Stimulated activated CD8-positive, alpha-beta memory T cell treated with anti-CD3 and anti-CD28 coated beads, Interleukin-4, amount 100 ng/mL, for 1 hour (primary cell): ENCODE measurements around the gene MAP1LC3C.
"Not testable (repeated sequence)": the region's sequence is repeated elsewhere in the genome, so short reads cannot be mapped to it uniquely, and the experiment has no call there.

Experiments
- DNase-seq, 2 donors: peaks; one replicate each; pipeline ENCODE4 v3.0.0-alpha.2; 2020; ENCODE audit warnings: low read depth in 2 of 2, low spot score in 1 of 2

The MAP1LC3C gene

DNA sequence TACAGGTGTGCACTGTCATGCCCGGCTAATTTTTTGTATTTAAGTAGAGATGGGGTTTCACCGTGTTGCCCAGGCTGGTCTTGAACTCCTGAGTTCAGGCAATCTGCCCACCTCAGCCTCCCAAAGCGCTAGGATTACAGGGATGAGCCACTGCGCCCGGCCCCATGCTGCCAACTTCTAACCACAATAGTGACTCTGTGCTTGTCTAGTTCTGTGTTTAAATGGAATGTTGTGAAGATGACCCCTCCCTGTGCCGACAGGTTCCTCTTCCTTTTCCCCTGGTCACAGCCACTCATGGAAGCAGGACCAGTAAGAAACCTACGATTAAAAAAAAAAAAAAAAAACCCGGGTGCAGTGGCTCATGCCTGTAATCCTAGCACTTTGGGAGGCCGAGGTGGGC is 4.7 kb downstream of the MAP1LC3C start:
- DNase-seq, result no peak

DNA sequence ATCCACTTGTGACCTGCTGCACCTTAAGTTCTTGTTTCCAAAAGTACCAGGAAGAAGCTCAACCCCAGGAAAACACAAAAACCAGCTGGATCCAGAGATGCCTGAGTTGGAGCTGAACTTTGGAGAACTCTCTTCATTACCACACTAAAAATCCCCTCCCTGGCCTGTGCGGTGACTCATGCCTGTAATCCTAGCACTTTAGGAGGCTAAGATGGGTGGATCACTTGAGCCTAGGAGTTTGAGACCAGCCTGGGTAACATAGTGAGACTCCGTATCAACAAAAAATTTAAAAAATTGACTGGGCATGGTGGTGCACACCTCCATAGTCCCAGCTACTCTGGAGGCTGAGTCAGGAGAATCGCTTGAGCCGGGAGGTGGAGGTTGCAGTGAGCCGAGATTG is 6.2 kb downstream of the MAP1LC3C start:
- DNase-seq, result no peak

DNA sequence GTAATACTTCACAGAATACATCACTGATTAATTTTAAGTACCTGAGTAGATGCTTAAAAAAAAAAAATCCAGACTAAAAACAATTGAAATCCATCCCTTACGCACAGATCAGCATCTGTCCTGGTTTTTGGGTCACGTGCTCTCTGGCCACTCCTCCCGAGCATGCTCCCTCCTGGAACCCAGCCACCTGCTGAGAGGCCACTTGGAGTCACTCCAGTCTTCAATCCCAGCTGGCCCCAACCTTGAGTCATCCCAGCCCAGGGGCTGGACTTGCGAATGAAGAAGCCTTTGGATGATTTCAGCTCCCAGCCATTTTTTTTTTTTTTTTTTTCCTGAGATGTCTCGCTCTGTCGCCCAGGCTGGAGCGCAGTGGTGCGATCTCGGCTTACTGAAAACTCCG is 8.9 kb downstream of the MAP1LC3C start:
- DNase-seq, result no peak

DNA sequence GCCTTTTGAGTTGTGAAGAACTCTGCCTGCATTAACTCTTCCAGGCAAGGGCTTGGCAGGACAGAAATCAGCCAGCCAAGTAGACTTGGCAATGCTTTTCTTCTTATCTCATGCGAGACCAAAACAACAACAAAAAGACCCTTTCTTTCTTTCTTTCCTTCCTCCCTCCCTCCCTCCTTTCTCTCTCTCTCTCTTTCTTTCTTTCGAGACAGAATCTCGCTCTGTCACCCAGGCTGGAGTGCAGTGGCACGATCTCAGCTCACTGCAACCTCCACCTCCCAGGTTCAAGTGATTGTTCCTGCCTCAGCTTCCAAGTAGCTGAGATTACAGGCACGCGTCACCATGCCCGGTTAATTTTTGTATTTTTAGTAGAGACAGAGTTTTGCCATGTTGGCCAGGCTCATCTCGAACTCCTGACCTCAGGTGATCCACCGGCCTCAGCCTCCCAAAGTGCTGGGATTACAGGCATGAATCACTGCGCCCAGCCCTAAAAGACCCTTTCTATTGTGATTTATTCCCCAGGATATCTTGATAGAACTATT is 10.4 kb downstream of the MAP1LC3C start:
- not testable (repeated sequence) for DNase-seq

DNA sequence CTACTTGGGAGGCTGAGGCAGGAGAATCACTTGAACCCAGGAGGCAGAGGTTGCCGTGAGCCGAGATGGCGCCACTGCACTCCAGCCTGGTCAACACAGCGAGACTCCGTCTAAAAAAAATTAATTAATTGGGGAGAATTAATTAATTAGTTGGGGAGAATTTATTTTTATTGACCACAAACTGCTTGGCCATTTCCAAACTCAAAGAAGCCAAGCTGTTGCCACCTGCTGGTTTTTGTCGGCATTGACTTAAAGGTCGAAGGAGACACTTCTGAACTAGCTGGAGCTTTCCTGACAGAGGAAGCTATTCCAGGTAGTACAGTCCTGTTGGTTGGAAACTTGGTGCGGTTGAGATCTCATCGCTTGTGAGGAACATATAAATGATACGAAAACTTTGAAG is 13.1 kb downstream of the MAP1LC3C start:
- DNase-seq, result no peak

DNA sequence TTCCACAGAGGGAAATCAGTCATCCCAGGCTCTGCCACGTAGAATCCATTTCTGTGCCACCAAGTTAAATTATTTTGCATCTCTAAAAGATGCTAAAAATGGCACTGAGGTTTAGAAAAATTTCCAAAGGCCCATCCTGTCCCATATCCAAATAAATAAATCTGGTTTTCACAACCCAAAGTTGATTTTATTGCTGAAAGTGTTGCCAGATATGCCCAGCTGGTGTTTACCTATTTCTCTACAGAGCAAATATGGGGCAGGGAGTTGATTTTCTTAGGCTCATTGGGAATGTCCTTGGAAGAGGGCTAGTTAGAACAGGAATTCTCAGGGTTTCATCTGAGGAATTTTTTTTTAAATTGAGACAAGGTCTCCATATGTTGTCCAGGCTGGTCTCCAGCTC is 19.0 kb downstream of the MAP1LC3C start:
- DNase-seq, result no peak

DNA sequence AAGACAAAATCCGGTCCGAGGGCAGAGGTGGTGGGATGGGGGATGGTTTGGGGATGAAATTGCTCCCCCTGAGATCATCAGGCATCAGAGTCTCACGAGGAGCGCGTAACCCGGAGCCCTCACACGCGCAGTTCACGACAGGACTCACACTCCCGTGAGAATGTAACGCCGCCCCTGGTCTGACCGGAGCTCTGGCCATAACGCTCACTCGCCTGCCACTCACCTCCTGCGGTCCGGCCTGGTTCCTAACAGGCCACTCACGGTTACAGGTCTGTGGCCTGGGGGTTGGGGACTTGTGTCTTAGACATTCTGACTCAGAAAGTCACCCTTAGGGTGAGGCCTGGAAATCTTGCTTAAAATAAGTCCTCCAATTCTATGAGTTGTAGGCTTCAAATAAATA is 19.8 kb downstream of the MAP1LC3C start:
- no peak for DNase-seq

DNA sequence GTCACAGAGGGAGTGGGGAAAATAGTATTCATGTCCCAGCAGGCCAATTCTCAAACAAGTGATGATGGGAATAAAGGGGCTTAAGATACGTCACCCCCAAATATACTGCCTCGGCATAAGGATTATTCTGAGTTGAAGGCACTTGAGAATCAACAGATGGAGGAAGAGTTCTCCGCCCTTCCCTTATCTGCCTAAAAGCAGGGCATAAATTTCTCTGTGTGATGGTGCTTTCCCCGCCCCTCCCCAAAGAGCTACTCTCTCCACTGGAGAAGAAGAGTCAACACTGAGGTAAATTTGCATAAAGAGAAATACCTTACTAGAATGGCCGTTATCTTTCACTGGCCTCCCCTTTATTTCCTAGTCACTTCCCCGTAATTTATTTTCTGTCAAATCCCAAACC is 22.7 kb downstream of the MAP1LC3C start:
- no peak for DNase-seq

DNA sequence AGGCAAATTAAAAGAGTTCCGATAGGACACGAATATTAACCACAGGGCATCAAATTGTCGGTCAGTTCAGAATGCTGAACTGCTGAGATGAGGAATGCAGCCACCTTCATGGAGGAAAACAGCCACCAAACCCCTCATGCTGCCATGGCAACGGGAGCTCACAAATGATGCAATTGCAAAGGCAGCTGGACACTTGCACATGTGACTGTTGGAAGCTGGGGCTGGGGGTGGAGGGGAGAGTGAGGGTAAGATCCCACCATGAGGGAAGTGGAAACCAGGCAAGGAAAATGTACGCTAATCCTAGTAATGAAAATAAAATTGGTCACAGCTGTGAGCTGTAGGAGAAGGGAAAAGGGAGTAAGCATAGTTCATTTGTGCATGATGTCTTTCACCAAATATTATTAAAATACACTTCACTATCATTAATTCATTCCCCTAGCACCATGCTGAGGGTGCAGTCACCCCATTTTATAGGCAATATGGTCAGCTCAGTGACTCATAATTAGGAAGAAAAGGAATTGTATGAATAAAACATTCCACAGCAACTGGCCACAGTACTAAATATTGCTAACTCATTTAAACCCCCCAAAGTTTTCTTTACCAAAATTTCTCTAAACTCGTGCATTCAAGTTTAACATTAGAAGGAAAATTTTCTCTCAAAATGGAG is 26.1 kb downstream of the MAP1LC3C start:
- no peak for DNase-seq

DNA sequence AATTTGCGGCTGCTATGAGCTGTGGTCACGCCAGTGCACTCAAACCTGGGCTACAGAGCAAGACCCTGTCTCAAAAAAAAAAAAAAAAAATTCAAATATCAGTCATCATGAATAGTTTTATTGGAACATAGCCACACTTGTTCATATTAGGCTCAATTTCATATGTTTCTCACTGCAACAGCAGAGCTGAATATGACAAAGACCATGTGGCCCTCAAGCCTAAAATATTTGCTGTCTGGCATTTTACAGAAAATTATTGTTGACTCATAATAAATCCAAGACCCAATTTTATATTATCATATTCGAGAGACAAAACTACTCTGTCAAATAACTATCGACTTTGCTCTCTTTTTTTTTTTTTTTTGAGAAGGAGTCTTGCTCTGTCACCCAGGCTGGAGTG is 30.3 kb downstream of the MAP1LC3C start:
- no peak for DNase-seq

DNA sequence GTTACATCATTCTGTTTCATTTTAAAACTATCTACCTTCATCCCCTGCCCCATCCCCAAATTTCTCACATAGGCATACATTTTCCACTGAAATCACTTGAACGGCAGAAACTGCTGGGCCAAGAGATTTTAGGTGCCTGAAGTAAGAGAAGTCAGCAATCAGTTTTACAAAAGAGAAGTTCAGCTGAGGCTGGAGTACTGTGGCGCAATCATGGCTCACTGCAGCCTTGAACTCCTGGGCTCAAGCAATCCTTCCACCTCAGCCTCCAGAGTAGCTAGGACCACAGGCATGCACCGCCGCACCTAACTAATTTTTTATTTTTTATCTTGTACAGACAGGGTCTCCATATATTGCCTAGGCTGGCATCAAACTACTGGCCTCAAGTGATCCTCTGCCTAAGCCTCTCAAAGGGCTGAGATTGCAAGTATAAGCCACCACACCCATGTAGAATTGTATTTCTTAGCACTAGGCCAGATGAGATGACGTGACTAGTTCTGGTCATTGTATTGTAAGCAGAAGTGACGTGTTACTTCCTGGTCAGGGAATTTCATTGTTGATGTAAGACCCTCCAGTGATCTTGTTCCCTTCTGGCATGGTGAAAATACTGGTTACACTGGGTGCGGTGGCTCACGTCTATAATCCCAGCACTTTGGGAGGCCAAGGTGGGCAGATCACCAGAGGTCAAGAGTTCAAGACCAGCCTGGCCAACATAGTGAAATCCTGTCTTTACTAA is 34.2 kb downstream of the MAP1LC3C start:
- no peak for DNase-seq

DNA sequence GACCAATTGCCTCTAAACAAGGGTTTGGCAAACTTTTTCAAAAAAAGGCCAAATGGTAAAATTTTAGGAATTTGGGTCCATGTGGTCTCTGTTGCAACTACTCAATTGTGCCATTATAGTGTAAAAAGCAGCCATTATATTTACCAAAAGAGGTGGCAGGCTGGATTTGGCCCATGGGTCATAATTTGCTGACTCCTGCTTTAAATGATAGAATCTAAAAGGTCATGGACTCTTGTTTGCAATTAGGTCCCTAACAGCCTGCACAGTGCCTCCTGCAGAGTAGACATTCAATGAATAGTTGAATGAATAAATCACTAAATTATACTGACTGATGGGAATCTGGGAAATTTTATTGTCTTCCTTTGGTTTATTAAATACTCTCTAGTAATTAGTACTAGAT is 35.2 kb downstream of the MAP1LC3C start:
- DNase-seq, result no peak

DNA sequence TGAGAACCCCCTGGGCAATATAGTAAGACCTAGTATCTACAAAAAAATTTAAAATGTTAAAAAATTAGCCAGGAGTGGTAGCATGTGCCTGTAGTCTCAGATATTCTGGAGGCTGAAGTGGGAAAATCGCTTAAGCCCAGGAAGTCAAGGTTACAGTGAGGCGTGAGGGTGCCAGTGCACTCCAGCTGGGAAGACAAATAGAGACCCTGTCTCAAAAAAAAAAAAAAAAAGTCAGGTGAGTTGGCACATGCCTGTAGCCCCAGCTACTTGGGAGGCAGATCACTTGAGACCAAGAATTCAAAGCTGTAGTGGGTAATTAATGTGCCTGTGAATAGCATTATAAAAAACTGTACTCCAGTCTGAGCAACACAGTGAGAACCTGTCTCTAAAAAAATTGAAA is 36.7 kb downstream of the MAP1LC3C start:
- no peak for DNase-seq

DNA sequence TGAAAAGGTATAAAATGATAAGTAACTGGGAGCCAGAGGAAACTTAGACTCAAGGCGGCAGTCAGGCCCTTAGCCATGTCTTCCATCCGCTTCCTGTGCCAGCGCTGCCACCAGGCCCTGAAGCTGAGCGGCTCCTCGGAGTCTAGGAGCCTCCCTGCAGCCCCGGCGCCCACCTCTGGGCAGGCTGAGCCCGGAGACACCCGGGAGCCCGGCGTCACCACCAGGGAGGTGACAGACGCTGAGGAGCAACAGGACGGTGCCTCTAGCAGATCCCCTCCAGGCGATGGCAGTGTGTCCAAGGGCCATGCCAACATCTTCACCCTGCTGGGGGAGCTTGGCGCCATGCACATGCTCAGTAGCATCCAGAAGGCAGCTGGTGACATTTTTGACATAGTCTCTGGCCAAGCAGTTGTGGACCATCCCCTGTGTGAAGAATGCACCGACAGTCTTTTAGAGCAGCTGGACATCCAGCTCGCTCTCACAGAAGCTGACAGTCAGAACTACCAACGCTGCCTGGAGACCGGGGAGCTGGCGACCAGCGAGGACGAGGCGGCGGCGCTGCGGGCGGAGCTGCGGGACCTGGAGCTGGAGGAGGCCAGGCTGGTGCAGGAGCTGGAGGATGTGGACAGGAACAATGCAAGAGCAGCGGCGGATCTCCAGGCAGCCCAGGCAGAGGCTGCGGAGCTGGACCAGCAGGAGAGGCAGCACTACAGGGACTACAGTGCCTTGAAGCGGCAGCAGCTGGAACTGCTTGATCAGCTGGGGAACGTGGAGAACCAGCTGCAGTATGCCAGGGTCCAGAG is 41.0 kb downstream of the MAP1LC3C start, which contains the start of gene BECN2:
Gene BECN2 (plus strand): TSS at position 76 of the 803 bp plus-strand sequence. CDS start 0 bp downstream, at position 76.
- DNase-seq, result no peak

DNA sequence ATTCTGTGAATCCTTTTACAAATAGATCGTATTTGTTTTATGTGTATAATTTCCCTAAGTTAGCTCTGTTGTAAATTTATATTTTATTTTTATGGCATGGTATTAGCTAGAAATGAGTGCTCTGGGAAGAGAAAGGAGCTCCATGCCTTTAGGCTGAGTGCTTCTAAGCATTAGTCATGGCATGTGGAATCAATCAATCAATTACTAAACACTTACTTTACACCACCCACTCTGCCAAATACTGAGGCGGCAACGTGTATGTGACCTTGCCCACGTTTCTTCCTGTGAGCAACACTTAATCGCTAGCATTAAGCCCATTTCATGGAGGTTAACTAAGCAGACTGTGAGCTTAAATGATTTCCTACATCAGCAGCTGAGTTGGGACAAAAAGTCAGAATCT is 48.5 kb downstream of the MAP1LC3C start:
- no peak for DNase-seq

DNA sequence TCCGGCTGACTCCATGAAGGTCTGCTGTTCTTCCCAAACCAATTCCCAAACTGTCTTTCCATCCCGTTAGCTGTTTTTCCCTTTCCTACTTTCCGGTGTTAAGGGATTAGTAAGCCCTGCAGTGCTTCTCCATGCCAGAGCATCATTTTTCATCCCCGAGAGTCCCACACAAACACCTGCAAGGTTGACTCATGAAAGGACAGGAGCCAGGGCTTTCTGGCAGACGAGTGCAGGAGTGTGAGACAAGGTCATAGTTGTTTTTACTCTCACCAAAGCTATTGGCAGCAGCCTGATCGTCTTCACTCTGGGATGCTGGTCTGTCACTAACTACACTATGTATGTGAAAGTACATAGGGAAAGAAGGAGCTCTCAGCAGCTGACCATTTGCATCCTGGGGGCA is 51.5 kb downstream of the MAP1LC3C start:
- no peak for DNase-seq
